T-helper 2 cell treated with Interferon-gamma antibody and Interleukin-4, amounts not matched to agents 100 ng/mL and 5 ng/mL, for 36 hours (primary cell): Measurements from ENCODE around the gene PCDH1. TPM values are rescaled to one million over a fixed set of nuclear protein-coding genes. Genes with fewer than 3 reads are reported as not detected.

Source experiments
- intact Hi-C: fragments of 100-400 bp; cut with micrococcal nuclease; formaldehyde crosslinking; loops from one replicate; pipeline ENCODE4 v1.15.1; 2023
- total RNA-seq: library from RNA; stranded (reverse); gene quantifications from 2 replicates; pipeline ENCODE4 v1.2.3, GENCODE V29; 2022

PCDH1 gene
- total RNA-seq, 1 donor from 2014 or later: not detected

DNA sequence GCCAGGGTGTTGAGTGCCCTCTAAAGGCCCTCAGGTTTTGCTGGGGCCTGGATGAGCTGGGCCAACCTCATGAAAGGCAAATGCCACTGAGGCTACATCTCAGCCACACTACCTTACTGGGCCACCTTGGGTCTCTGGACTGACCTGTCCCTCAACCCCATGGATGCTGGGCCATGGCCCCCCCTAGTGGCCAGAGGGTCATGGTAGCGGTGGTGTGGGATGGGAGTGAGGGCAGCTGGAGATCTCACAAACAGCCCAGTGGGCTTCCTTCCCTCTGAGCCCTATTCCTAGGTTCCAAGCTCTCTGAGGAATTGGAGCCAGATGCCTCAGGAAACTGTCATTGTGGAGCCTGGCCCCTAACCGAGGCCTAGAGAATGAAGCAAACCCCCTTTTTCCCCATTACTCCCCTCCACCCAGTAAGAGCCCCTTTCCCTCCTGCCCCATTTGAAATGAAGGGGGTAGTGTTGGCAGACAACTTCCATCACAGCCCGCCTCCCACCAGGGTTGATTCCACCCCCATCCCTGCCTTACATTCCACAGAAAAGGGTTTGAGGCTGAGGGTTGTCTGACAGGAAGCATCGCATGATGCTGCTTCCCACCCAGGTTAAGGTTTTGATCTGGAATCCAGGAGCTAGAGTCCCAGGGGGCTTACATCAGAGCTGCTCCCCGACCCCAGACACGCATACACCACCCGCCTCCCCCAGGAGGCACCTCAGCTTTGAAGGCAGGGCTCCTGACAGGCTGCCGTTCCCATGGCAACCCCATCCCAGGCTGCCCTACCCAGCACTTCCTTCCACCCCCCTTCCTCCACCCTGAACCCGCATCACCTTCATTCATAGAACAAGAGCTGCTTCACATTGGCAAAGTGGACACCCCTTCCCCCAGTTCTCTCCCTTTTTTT lies 63.9 kb downstream of the PCDH1 start:
- intact Hi-C loops: loop anchor here (5.0 to 10.0 kb wide), 3 partner anchors 63 to 150 kb away; partner anchors contain the start of gene PCDH1

GRCh38 chr5:141812512-141812911 lies 65.7 kb downstream of the PCDH1 start:
- intact Hi-C loops: loop anchor here (5.0 to 10.0 kb wide), 3 partner anchors 65 to 148 kb away; partner anchors contain the start of gene PCDH1

- intact Hi-C loops: loop anchor here (5.0 to 10.0 kb wide), 3 partner anchors 66 to 147 kb away; partner anchors contain the start of gene PCDH1
Observed at GRCh38 chr5:141811287-141812155, 66.7 kb downstream of the PCDH1 start.

DNA sequence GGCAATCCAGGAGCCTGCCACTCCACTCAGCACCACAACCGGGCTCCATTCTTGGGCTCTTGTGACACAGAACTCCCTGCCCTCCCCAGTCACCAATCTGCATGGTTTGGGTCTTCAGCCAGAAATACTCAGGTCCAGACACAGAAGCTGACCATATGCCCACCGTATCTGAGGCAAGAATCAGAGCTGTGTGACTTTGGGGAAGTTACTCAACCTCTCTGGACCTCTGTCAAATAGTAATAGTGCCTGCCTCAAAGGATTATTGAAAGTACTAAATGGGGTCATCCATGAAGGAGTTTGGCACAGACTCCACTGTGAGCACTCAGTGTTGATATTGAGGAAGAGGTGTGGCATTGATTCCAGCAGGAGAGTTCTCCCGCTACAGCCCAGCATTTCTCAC lies 67.5 kb downstream of the PCDH1 start:
- intact Hi-C loops: loop anchor here (5.0 to 10.0 kb wide), 3 partner anchors 67 to 146 kb away; partner anchors contain the start of gene PCDH1

GRCh38 chr5:141809380-141810096 lies 68.7 kb downstream of the PCDH1 start:
- intact Hi-C loops: loop anchor here (5.0 to 10.0 kb wide), 3 partner anchors 68 to 145 kb away; partner anchors contain the start of gene PCDH1

GRCh38 chr5:141808857-141809256 lies 69.4 kb downstream of the PCDH1 start:
- intact Hi-C loops: no loop called here

DNA sequence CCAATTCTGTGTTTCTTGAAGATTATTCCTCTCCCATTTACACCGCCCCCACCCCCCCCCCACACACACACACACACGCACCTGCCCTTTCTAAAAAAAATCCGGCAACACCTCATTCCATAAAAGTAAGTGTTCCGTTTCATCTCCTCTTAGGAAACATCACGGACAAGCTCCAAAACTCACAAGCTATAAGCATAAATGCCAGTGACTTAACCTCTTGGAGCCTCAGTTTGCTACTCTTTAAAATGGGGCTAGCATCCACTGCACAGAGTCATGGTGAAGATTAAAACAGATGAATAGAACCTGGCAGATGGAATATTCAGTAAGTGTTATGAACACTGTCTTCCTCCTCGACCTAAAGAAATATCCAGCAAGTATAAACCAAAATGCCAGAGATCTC lies 70.5 kb downstream of the PCDH1 start:
- intact Hi-C loops: no loop called here

- intact Hi-C loops: no loop called here
Observed at GRCh38 chr5:141807329-141807728, 70.9 kb downstream of the PCDH1 start.

GRCh38 chr5:141806626-141807025 lies 71.6 kb downstream of the PCDH1 start:
- intact Hi-C loops: no loop called here

GRCh38 chr5:141805874-141806595 lies 72.2 kb downstream of the PCDH1 start:
- intact Hi-C loops: no loop called here

GRCh38 chr5:141804475-141804874 lies 73.7 kb downstream of the PCDH1 start:
- intact Hi-C loops: no loop called here

Other genes starting within 250 kb of the PCDH1 start
- gene HDAC3, start 241.6 kb downstream of the PCDH1 start, total RNA-seq: 80.8 and 85.3 TPM in 2 replicates
- gene RELL2, start 241.4 kb downstream of the PCDH1 start, total RNA-seq: 20.1 and 21.1 TPM in 2 replicates
- 55.1 and 55.6 TPM in 2 replicates for gene FCHSD1, start 227.0 kb downstream of the PCDH1 start, total RNA-seq
- gene ARAP3, start 196.2 kb downstream of the PCDH1 start, total RNA-seq: 7.2 and 7.9 TPM in 2 replicates
- 82.5 and 84.0 TPM in 2 replicates for gene DELE1, start 45.5 kb upstream of the PCDH1 start, total RNA-seq
- 0.70 and 1.9 TPM in 2 replicates for gene PCDH12, start 79.8 kb upstream of the PCDH1 start, total RNA-seq
- gene RNF14, start 90.7 kb upstream of the PCDH1 start, total RNA-seq: 24.2 and 24.4 TPM in 2 replicates
- 30.0 and 33.1 TPM in 2 replicates for gene GNPDA1, start 134.6 kb upstream of the PCDH1 start, total RNA-seq
- gene NDFIP1, start 230.4 kb upstream of the PCDH1 start, total RNA-seq: 57.2 and 58.2 TPM in 2 replicates